DND-41 (cell line): ENCODE data around the gene COPE.

Experiments used
- CTCF ChIP-seq: IDR thresholded peaks from 2 replicates; pipeline ENCODE4 v1.5.1; 2012; ENCODE audit warnings: borderline replicate concordance, low read length, moderate library complexity, mild to moderate bottlenecking; ENCODE audit not compliant: poor library complexity, severe bottlenecking; ENCODE audit errors: extremely low read depth
- EZH2 ChIP-seq: IDR thresholded peaks from 3 replicates; pipeline ENCODE4 v1.6.1; 2012; ENCODE audit warnings: borderline replicate concordance, low read depth, mild to moderate bottlenecking, moderate library complexity, low read length, inconsistent platforms; ENCODE audit not compliant: severe bottlenecking

GRCh38 chr19:18867199-18867598, 52.0 kb downstream of the COPE start:
- TF ChIP-seq CTCF (no peak), EZH2 (no peak)
